Coronary artery (tissue), 2 donors: ENCODE measurements around the gene HDAC3.
"Not testable (repeated sequence)": the region's sequence is repeated elsewhere in the genome, so short reads cannot be mapped to it uniquely, and the experiment has no call there.

Experiments used
- DNase-seq: peaks from one replicate; pipeline ENCODE4 v3.0.0-alpha.2; 2017; ENCODE audit warnings: low spot score
- H3K27ac ChIP-seq, 2 donors: fragments of 200-600 bp; sonication (generic); one replicate each; pipeline ENCODE4 v1.5.1; 2016 to 2019
- H3K4me3 ChIP-seq: fragments of 200-600 bp; sonication (generic); 2 replicates; pipeline ENCODE4 v1.5.1; 2016; ENCODE audit warnings: mild to moderate bottlenecking, moderate library complexity
- TF ChIP-seq, protein P1 (sequence below): fragments of 200-600 bp; sonication (generic); IDR thresholded peaks from one replicate; pipeline ENCODE4 v1.5.1; 2019; ENCODE audit warnings: antibody characterized with exemption

HDAC3 gene

DNA sequence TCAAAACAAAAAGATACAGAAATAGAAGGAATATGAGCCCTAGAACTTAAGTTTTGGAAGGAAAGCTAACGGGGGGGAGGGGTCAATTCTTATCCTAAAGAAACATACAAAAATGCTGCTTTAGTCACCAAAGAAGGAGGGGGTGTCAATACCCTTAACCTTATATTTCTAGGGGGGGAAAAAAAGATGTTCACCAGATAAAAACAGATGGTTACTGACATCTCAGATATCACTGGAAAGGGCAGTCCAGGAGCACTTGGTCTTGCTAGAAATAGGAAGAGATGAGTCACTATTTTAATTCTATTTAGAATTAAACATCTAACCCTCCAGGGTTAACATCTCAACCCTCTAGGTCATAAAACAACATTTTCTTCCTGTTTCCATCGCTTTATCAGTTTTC, 19.5 kb downstream of the HDAC3 start:
- DNase-seq, result no peak
- peak overlapping the region; percentile 96 for H3K4me3 ChIP-seq
- TF ChIP-seq, protein P1, sequence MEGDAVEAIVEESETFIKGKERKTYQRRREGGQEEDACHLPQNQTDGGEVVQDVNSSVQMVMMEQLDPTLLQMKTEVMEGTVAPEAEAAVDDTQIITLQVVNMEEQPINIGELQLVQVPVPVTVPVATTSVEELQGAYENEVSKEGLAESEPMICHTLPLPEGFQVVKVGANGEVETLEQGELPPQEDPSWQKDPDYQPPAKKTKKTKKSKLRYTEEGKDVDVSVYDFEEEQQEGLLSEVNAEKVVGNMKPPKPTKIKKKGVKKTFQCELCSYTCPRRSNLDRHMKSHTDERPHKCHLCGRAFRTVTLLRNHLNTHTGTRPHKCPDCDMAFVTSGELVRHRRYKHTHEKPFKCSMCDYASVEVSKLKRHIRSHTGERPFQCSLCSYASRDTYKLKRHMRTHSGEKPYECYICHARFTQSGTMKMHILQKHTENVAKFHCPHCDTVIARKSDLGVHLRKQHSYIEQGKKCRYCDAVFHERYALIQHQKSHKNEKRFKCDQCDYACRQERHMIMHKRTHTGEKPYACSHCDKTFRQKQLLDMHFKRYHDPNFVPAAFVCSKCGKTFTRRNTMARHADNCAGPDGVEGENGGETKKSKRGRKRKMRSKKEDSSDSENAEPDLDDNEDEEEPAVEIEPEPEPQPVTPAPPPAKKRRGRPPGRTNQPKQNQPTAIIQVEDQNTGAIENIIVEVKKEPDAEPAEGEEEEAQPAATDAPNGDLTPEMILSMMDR, result no peak
- H3K27ac ChIP-seq, result peak overlapping the region; percentile 91 to 98

DNA sequence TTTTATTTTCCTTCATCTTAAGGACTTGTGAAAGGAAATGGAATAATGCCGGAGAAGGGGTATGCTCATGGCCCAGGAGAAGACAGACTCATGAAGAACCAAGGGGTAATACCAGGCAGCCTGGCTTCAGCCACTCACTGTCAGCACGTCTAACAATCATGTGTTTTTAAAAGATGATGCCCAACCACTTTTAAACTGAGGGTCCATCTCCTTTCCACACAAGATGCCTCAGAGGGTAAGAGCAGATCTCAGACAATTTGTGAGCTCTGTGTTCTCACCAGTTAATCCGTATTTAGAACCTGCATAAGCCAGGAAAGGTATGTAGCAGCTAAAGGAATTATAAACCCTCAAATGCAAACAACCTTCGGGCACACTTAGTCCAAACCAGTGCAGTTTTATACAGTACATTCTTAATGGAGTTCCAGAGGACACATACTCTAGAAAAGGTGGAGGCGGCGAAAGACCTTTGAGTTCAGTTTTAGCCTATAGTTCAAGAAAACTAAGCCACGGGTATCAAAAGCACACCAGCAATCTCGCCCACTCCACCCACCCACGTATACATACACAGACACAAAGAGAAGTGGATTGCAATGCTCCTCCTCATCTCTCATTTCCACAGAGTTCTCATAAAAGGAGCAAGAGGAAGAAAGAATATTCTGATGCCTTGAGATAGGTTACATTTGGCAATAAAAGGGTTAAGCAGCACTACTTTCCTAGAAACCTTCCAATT, 20.5 kb downstream of the HDAC3 start:
- no peak for DNase-seq
- Histone ChIP-seq H3K4me3 (peak overlapping the region; percentile 96), H3K27ac (peak overlapping the region; percentile 45 to 91)
- TF ChIP-seq, protein P1, result no peak

DNA sequence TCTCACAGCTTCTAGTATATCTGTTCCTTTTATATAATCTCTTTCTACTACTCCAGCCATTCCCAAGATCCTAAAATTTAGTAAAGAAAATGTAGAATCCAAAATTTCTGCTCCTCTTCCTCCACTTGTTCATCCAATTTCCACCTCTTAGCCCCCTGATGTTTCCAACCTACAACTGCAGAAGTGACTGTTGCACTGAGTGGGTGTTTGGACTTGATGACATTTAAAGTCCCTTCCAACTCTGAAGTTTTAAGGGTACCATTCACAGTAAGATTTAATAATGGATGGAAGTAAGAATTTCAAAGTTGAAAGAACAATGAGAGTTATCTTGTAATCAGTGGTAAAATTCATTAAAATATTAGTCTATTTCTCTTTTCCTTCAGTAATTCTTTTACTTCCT, 23.3 kb downstream of the HDAC3 start:
- TF ChIP-seq, protein P1, result no peak
- H3K4me3 ChIP-seq, result no peak overlapping the region
- no peak overlapping the region for H3K27ac ChIP-seq
- DNase-seq, result no peak

DNA sequence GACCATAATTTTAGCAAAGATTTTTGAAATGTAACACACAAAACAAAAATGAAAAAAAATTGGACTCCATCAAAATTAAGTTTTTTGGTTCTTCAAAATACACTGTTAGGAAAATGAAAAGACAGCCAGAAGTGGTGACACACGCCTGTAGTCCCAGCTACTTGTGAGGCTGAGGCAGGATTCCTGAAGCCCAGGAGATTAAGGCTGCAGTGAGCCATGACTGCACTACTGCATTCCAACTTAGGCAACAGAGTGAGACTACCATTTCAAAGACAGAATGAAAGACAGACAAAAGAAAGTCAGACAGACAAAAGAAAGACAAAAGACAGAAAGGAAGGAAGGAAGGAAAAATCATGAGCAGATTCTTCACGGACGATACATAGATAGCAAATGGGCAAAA, 25.4 kb downstream of the HDAC3 start:
- Histone ChIP-seq H3K4me3 (no peak overlapping the region), H3K27ac (no peak overlapping the region)
- TF ChIP-seq, protein P1, result no peak
- DNase-seq, result no peak

DNA sequence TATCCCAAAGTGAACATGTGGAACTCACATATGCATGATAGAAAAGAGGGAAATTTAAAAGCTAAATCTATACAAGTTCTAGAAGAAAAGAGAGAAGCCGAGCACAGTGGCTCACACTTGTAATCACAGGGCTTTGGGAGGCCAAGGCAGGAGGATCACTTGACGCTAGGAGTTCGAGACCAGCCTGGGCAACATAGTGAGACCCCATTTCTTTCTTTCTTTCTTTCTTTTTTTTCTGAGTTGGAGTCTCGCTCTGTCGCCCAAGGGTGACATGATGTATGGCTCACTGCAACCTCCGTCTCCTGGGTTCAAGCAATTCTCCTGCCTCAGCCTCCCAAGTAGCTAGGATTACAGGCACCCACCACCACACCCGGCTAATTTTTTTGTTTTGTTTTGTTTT, 26.7 kb downstream of the HDAC3 start:
- not testable (repeated sequence) for H3K27ac ChIP-seq, H3K4me3 ChIP-seq, DNase-seq

DNA sequence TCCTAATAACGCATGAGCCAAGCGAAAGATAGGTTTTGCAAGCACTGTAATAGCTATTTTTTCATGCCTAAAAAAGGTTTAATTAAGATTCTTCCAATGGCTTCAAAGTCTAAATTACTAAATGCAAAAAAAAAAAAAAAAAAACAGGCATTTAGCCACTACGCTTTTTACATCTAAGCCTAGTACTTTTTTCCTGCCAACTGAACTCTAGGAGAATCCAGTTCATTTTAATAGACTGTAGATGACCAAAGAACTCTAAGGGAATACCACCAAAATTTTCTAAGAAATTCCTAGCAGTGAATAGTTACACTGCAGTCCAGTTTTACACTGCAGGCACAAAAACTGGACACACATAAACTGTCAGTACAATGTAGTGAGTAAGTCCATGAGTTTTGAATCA, 27.6 kb downstream of the HDAC3 start:
- DNase-seq, result no peak
- Histone ChIP-seq H3K4me3 (no peak overlapping the region), H3K27ac (no peak overlapping the region)
- TF ChIP-seq, protein P1, result no peak

DNA sequence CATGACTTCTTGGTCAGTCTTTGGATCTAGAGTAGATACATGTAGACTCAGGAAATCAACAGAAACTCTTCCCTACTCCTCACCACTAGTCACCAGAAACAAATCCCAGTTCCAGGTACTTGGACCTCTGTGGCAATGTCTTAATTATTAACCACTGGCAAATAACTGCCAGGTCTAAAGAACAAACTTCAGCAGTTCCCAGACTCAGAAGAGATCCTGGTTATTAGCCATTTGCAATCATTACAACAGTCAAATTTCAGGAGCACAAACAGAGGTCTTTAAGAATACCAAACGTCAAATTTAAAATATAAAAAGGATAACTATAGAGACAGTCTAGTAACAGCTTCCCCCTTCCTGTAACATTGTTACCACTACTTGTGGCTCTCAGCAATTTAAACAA, 28.1 kb downstream of the HDAC3 start:
- Histone ChIP-seq H3K4me3 (no peak overlapping the region), H3K27ac (no peak overlapping the region)
- DNase-seq, result no peak
- TF ChIP-seq, protein P1, result no peak
